Activated CD4-positive, CD25-positive, alpha-beta regulatory T cell treated with anti-CD3 and anti-CD28 coated beads, Interleukin-2, amount 50 U/mL, for 16 hours (primary cell): Measurements from ENCODE around the gene RABL6.
"Not testable (repeated sequence)": the region's sequence is repeated elsewhere in the genome, so short reads cannot be mapped to it uniquely, and the experiment has no call there.

ENCODE experiments used
- DNase-seq: peaks from one replicate; pipeline ENCODE4 v3.0.0-alpha.2; 2020; ENCODE audit warnings: low read depth, low spot score

RABL6 gene

DNA sequence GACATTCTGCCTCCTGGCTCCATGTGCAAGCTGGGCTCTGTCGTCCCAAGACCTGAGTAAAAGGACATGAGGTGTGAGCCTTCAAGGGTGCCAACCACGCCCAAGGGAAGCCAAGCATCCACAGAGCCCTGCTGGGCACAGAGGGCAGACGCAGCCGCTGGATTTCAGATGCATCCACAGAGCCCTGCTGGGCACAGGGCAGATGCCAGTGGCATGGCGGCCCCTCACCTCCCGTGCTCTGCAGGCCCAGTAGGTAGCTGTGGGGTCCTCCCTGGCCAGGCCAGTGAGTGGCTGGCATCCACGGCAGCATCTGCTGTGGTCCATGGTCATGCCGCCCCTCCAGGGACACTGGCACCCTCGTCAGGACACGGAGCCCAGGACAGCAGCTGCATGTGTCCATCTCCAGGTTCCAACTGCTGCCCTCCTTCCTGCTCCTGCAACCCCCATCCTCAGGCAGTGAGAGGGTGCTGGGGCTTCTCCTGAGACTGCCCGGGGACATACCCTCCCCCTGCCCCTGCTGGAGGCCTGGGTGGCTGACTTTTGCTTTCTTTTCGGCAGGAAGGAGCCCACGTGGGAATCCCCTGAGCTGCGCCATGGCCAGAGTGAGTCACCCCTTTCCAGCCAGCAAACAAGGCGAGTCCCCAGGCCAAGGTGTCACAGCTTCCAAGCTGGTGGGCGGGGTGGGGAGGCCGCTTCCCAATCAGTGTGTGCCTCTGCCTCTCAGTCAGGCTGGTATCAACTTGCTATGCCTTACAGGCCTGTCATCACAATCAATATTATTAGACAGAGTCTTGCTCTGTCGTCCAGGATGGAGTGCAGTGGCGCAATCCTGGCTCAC lies 74.6 kb downstream of the RABL6 start:
- DNase-seq: peak; percentile 75

DNA sequence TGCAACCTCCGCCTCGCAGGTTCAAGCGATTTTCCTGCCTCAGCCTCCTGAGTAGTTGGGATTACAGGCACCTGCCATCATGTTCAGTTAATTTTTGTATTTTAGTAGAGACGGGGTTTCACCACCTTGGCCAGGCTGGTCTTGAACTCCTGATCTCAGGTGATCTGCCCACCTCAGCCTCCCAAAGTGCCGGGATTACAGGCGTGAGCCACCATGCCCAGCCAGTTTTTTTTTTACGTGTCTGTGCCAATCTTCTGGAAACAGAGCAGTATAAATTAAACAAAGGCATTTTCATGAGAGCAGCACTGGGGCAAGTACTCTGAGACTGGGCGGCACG lies 75.2 kb downstream of the RABL6 start:
- DNase-seq: not testable (repeated sequence)

DNA sequence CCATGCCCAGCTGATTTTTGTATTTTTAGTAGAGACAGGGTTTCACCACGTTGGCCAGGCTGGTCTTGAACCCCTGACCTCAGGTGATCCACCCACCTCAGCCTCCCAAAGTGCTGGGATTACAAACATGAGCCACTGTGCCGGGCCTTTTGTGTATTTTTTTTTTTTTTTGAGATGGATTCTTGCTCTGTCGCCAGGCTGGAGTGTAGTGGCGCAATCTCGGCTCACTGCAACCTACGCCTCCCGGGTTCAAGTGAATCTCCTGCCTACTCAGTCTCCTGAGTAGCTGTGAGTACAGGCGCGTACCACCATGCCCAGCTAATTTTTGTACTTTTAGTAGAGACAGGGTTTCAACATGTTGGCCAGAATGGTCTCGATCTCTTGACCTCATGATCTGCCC lies 75.9 kb downstream of the RABL6 start:
- not testable (repeated sequence) for DNase-seq

DNA sequence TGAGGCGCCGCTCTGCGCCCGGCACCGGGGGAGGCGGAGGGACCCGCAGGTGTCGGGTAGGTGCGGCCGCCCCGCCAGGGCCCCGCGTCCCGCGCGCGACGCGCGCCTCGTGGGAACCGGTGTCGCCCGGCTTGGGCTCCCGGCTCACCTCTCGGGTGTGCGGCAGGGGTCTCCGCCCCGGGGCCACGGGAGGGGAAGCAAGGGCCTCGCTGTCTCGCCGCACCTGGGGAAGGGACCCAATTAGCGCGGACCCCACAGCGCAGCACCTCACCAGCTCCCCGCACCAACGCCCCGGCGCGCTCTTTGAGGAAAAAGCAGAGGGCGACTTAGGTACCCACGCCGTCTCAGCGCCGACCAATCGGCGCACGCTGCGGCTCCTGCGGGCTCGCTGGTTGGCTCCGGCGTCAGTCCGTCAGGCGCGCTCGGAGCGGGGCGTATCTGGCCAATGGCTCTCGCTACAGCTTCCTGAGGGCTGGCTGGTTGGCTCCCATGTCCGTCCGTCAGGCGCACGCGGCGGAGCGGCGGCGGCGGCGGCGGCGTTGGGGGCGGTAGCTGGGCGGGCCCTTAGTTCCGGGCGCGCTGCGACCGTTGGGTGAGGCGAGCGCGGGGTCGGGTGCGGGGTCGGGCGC lies 78.3 kb downstream of the RABL6 start, which contains the start of gene TRAF2:
TSS of gene TRAF2 (plus strand) at position 567 of the 629 bp plus-strand sequence. CDS start 12,225 bp downstream, outside the sequence.
- DNase-seq: peak; percentile 92

DNA sequence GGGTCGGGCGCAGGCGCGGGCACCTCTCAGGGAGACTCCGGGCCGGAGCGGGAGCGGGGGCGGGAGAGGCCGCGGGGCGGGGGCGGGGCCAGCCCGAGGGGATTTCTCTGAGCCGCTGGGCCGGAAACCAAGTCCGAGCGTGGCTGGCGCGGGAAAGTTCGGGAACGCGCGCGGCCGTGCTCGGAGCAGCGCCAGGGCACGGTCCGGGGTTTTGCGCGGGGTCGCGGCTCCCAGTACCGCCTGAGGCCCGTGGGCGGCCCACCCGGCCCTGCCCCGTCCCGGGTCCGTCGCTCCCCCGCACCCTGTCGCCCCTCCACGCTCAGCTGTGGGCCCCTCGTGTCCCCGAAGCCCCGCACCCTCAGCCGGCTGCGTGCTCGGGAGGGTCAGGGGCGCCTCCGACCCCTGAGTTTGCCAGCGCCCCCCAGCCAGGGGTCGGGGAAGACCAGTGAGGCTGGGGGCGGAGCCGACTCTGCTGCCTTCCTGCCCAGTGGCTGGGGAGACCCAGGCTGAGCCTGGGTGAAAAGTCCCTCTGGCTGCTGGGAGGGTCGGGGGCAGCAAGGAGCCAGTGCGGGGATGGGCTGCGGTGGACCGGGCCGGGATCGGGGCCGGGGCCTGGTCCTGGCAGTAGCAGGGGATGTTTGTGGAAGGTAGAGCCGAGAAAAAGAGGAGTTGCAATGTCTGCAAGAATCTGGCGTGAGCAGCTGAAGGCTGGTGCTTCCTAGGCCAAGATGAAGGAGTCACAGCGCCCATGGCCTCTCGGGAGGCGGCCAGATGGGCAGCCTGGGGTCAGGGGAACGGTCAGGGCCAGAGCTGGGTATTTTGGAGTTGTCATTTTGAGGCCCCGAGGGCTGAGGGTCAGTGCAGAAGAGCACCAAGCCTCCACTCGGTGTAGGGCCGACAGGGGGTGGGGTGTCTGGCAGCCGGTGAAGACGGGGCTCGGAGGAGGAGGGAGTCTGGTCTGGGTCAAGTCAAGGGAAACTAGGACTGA lies 79.2 kb downstream of the RABL6 start:
- DNase-seq: no peak

DNA sequence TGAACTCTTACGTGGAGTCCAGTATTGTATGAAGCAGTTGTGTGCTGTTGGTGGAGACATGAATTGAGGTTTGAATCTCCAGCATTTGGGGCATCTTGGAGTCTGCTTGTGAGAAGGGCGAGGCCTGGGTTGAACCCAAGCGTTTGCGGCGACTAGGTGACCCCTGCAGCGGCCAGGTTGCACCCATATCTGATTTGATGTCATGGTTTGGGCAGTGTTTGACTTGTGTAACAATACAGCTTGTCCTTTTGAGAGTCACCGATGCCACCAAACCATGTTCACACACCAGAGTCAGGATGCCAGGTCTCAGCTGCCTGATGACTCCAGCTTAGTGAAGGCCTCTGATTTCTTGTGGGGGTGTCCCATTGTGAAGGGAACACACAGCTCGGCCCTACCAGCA lies 80.7 kb downstream of the RABL6 start:
- DNase-seq: no peak

DNA sequence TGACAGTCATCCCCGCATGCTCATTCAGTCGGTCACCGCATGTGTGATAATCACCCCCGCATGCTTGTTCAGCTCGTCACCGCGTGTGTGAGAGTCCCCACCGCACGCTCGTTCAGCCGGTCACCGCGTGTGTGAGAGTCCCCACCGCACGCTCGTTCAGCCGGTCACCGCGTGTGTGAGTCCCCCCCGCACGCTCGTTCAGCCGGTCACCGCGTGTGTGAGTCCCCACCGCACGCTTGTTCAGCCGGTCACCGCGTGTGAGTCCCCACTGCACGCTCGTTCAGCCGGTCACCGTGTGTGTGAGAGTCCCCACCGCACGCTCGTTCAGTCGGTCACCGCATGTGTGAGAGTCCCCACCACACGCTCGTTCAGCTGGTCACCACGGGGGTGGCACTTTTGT lies 82.1 kb downstream of the RABL6 start:
- no peak for DNase-seq

DNA sequence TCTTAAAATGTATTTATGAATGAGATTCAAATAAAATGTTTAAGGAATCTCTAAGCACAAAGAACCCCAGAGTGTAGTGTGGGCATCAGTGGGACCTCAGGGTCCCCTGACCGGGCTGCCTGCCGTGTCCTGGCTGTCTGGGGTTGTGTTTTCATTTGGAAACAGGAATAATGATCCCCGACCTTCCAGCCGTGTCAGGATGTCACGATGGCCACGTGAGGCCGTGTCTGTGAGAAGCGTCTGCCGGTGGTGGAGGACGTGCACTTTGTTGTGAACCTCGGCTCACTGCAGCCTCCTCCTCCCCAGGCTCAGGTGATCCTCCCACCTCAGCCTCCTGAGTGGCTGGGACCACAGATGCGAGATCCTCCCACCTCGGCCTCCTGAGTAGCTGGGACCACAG lies 82.9 kb downstream of the RABL6 start:
- no peak for DNase-seq
